Measurements from ENCODE around the gene PLEK.
"Not testable (repeated sequence)": the region's sequence is repeated elsewhere in the genome, so short reads cannot be mapped to it uniquely, and the experiment has no call there.

PLEK gene

GRCh38 chr2:68356599-68357239, 8.4 kb upstream of the PLEK start:
- DNase-seq, result no peak

GRCh38 chr2:68357605-68358337, 7.3 kb upstream of the PLEK start:
- DNase-seq, result no peak

GRCh38 chr2:68359889-68360288, 5.2 kb upstream of the PLEK start:
- DNase-seq, result no peak

GRCh38 chr2:68362069-68362468, 3.0 kb upstream of the PLEK start:
- DNase-seq, result no peak

GRCh38 chr2:68362749-68363148, 2.3 kb upstream of the PLEK start:
- no peak for DNase-seq

GRCh38 chr2:68363721-68364120, 1.4 kb upstream of the PLEK start:
- DNase-seq, result no peak

GRCh38 chr2:68366083-68366560, 1.0 kb downstream of the PLEK start:
- DNase-seq, result no peak

- DNase-seq, result no peak
These were observed 3.0 kb downstream of the PLEK start for GRCh38 chr2:68367953-68368653.

GRCh38 chr2:68368654-68369336, 3.7 kb downstream of the PLEK start:
- DNase-seq, result no peak

- no peak for DNase-seq
These were observed 4.3 kb downstream of the PLEK start for GRCh38 chr2:68369337-68369734.

GRCh38 chr2:68371138-68371537, 6.1 kb downstream of the PLEK start:
- DNase-seq, result no peak

- no peak for DNase-seq
These were observed 6.5 kb downstream of the PLEK start for GRCh38 chr2:68371581-68371980.

GRCh38 chr2:68372485-68372884, 7.4 kb downstream of the PLEK start:
- DNase-seq, result no peak

- no peak for DNase-seq
These were observed 9.1 kb downstream of the PLEK start for GRCh38 chr2:68374184-68374583.

GRCh38 chr2:68375582-68375981, 10.5 kb downstream of the PLEK start:
- DNase-seq, result no peak

GRCh38 chr2:68377137-68377780, 12.2 kb downstream of the PLEK start:
- DNase-seq, result no peak

GRCh38 chr2:68378779-68379178, 13.7 kb downstream of the PLEK start:
- not testable (repeated sequence) for DNase-seq

- no peak for DNase-seq
These were observed 14.2 kb downstream of the PLEK start for GRCh38 chr2:68379184-68379708.

- no peak for DNase-seq
These were observed 18.7 kb downstream of the PLEK start for GRCh38 chr2:68383778-68384177.

GRCh38 chr2:68384485-68385107, 19.5 kb downstream of the PLEK start:
- no peak for DNase-seq

GRCh38 chr2:68385220-68385906, 20.3 kb downstream of the PLEK start:
- no peak for DNase-seq

Data from cerebellar nuclear complex (tissue), 1 donor.